ENCODE results near the gene NOP56.

GRCh38 chr20:2663364-2663886 lies 11.0 kb downstream of the NOP56 start:
- TF ChIP-seq EZH2 (IDR thresholded peaks at IDR 0.05; ENCODE audit: insufficient read depth, poor library complexity, severe bottlenecking), result no peak
- TF ChIP-seq EZH2phosphoT487 (IDR thresholded peaks at IDR 0.05; ENCODE audit: insufficient read depth, low read depth), result no peak

All from GM23248 (cell line).